Neuron (in vitro differentiated cells): ENCODE data around the gene PRKACG.
"Not testable (repeated sequence)": the region's sequence is repeated elsewhere in the genome, so short reads cannot be mapped to it uniquely, and the experiment has no call there.

Source experiments
- H2AFZ ChIP-seq: one replicate; pipeline ENCODE4 v1.6.1; 2013; ENCODE audit warnings: low read depth, mild to moderate bottlenecking, inconsistent platforms, low read length, moderate library complexity
- H3K27me3 ChIP-seq: one replicate; pipeline ENCODE4 v1.6.1; 2013; ENCODE audit warnings: low read length; ENCODE audit not compliant: insufficient read depth
- H3K36me3 ChIP-seq: one replicate; pipeline ENCODE4 v1.6.1; 2013; ENCODE audit warnings: low read length; ENCODE audit not compliant: insufficient read depth
- H3K4me1 ChIP-seq: one replicate; pipeline ENCODE4 v1.6.1; 2013; ENCODE audit warnings: low read length; ENCODE audit not compliant: insufficient read depth
- H3K4me3 ChIP-seq: 2 replicates; pipeline ENCODE4 v1.5.1; 2013; ENCODE audit warnings: mild to moderate bottlenecking, low read length, moderate library complexity
- H3K9me3 ChIP-seq: one replicate; pipeline ENCODE4 v1.6.1; 2013; ENCODE audit warnings: low read length

PRKACG gene

GRCh38 chr9:68991457-68991856, 22.5 kb downstream of the PRKACG start:
- no peaks in the 10 kb centered on the region for H3K36me3 ChIP-seq
- H2AFZ ChIP-seq: no peak overlapping the region
- H3K4me3 ChIP-seq: no peak overlapping the region
- H3K9me3 ChIP-seq: no peaks in the 10 kb centered on the region
- no peaks in the 10 kb centered on the region for H3K4me1 ChIP-seq
- H3K27me3 ChIP-seq: no peaks in the 10 kb centered on the region

- H3K9me3 ChIP-seq, H3K4me1 ChIP-seq: not testable (repeated sequence)
Observed at GRCh38 chr9:68986949-68987348, 27.0 kb downstream of the PRKACG start.

GRCh38 chr9:68983522-68984424, 30.1 kb downstream of the PRKACG start:
- no peaks in the 10 kb centered on the region for H3K27me3 ChIP-seq
- H3K4me1 ChIP-seq: no peaks in the 10 kb centered on the region
- H3K9me3 ChIP-seq: no peaks in the 10 kb centered on the region
- H2AFZ ChIP-seq: no peak overlapping the region
- H3K36me3 ChIP-seq: no peaks in the 10 kb centered on the region
- H3K4me3 ChIP-seq: no peak overlapping the region

More at GRCh38 chr9:68986949-68987348, 27.0 kb downstream of the PRKACG start:
- not testable (repeated sequence) for H3K4me3 ChIP-seq, H2AFZ ChIP-seq, H3K36me3 ChIP-seq, H3K27me3 ChIP-seq

- no peak overlapping the region for H3K4me3 ChIP-seq
- H2AFZ ChIP-seq: no peak overlapping the region
- no peaks in the 10 kb centered on the region for H3K27me3 ChIP-seq
- H3K36me3 ChIP-seq: no peaks in the 10 kb centered on the region
- no peaks in the 10 kb centered on the region for H3K4me1 ChIP-seq
- H3K9me3 ChIP-seq: no peaks in the 10 kb centered on the region
Observed at GRCh38 chr9:68983008-68983411, 30.9 kb downstream of the PRKACG start.

GRCh38 chr9:68981789-68982188, 32.1 kb downstream of the PRKACG start:
- H3K9me3 ChIP-seq: peaks cover under 1% of the 10 kb centered on the region
- H3K4me1 ChIP-seq: no peaks in the 10 kb centered on the region
- H3K4me3 ChIP-seq: no peak overlapping the region

GRCh38 chr9:68980341-68980914, 33.5 kb downstream of the PRKACG start:
- Histone ChIP-seq H3K4me1 (no peaks in the 10 kb centered on the region), H3K27me3 (no peaks in the 10 kb centered on the region), H3K9me3 (peaks cover 5% of the 10 kb centered on the region), H3K36me3 (no peaks in the 10 kb centered on the region), H3K4me3 (no peak overlapping the region), H2AFZ (no peak overlapping the region)

More at GRCh38 chr9:68981789-68982188, 32.1 kb downstream of the PRKACG start:
- H2AFZ ChIP-seq: no peak overlapping the region
- no peaks in the 10 kb centered on the region for H3K36me3 ChIP-seq
- H3K27me3 ChIP-seq: no peaks in the 10 kb centered on the region

- no peak overlapping the region for H3K4me3 ChIP-seq
- no peaks in the 10 kb centered on the region for H3K4me1 ChIP-seq
- H3K9me3 ChIP-seq: peaks cover 5% of the 10 kb centered on the region
- no peaks in the 10 kb centered on the region for H3K27me3 ChIP-seq
- no peaks in the 10 kb centered on the region for H3K36me3 ChIP-seq
- no peak overlapping the region for H2AFZ ChIP-seq
Observed at GRCh38 chr9:68979538-68980314, 34.2 kb downstream of the PRKACG start.

- Histone ChIP-seq H3K9me3 (peaks cover 5% of the 10 kb centered on the region), H3K36me3 (no peaks in the 10 kb centered on the region), H3K27me3 (no peaks in the 10 kb centered on the region), H3K4me1 (no peaks in the 10 kb centered on the region), H2AFZ (no peak overlapping the region), H3K4me3 (no peak overlapping the region)
Observed at GRCh38 chr9:68978501-68978900, 35.4 kb downstream of the PRKACG start.

- H3K27me3 ChIP-seq: no peaks in the 10 kb centered on the region
- H3K9me3 ChIP-seq: peaks cover 5% of the 10 kb centered on the region
Observed at GRCh38 chr9:68978066-68978465, 35.8 kb downstream of the PRKACG start.

GRCh38 chr9:68975365-68976043, 38.4 kb downstream of the PRKACG start:
- H3K4me3 ChIP-seq: no peak overlapping the region
- no peak overlapping the region for H2AFZ ChIP-seq
- H3K27me3 ChIP-seq: no peaks in the 10 kb centered on the region
- H3K4me1 ChIP-seq: no peaks in the 10 kb centered on the region
- H3K9me3 ChIP-seq: peaks cover 5% of the 10 kb centered on the region
- H3K36me3 ChIP-seq: no peaks in the 10 kb centered on the region

More at GRCh38 chr9:68978066-68978465, 35.8 kb downstream of the PRKACG start:
- Histone ChIP-seq H3K36me3 (no peaks in the 10 kb centered on the region), H3K4me1 (no peaks in the 10 kb centered on the region), H2AFZ (no peak overlapping the region), H3K4me3 (no peak overlapping the region)

GRCh38 chr9:68974901-68975300, 39.0 kb downstream of the PRKACG start:
- H3K9me3 ChIP-seq: peaks cover 5% of the 10 kb centered on the region
- no peaks in the 10 kb centered on the region for H3K4me1 ChIP-seq
- H3K27me3 ChIP-seq: no peaks in the 10 kb centered on the region
- H3K36me3 ChIP-seq: no peaks in the 10 kb centered on the region
- H2AFZ ChIP-seq: no peak overlapping the region
- no peak overlapping the region for H3K4me3 ChIP-seq

- H3K4me1 ChIP-seq: no peaks in the 10 kb centered on the region
- peaks cover 5% of the 10 kb centered on the region for H3K9me3 ChIP-seq
- no peak overlapping the region for H3K4me3 ChIP-seq
- no peaks in the 10 kb centered on the region for H3K27me3 ChIP-seq
- H3K36me3 ChIP-seq: no peaks in the 10 kb centered on the region
- H2AFZ ChIP-seq: no peak overlapping the region
Observed at GRCh38 chr9:68974431-68974830, 39.5 kb downstream of the PRKACG start.
